GM18505 (cell line): ENCODE results near the gene GLIS1.
A peak's percentile ranks its signal among the peaks of the same experiment; 100 is the strongest.
"Not testable (repeated sequence)": the region's sequence is repeated elsewhere in the genome, so short reads cannot be mapped to it uniquely, and the experiment has no call there.

Experiments used
- ATAC-seq: cut with Tn5 transposase; IDR thresholded peaks from one replicate; pipeline ENCODE4 v1.9.1; 2021; ENCODE audit not compliant: unreplicated experiment
- POLR2A ChIP-seq: IDR thresholded peaks from 4 replicates; pipeline ENCODE4 v1.6.1; 2011; ENCODE audit warnings: borderline replicate concordance; ENCODE audit not compliant: insufficient read depth, insufficient read length; ENCODE audit errors: extremely low read depth

Gene GLIS1

GRCh38 chr1:53739109-53739681 lies at the start of gene GLIS1:
GLIS1 (minus strand) TSS chr1:53739164; CDS start chr1:53738064, 1,100 bp downstream.
- ATAC-seq: peak; percentile 90
- no peak for TF ChIP-seq POLR2A

GRCh38 chr1:53787655-53788054 lies 48.7 kb upstream of the GLIS1 start:
- no peak for TF ChIP-seq POLR2A
- ATAC-seq: no peak

GRCh38 chr1:53783056-53783455 lies 44.1 kb upstream of the GLIS1 start:
- ATAC-seq: no peak
- no peak for TF ChIP-seq POLR2A

GRCh38 chr1:53781654-53782053 lies 42.7 kb upstream of the GLIS1 start:
- TF ChIP-seq POLR2A: no peak

GRCh38 chr1:53777272-53777671 lies 38.3 kb upstream of the GLIS1 start:
- TF ChIP-seq POLR2A: no peak
- no peak for ATAC-seq

More at GRCh38 chr1:53781654-53782053, 42.7 kb upstream of the GLIS1 start:
- ATAC-seq: no peak

- ATAC-seq: no peak
- no peak for TF ChIP-seq POLR2A
Observed at GRCh38 chr1:53771648-53772047, 32.7 kb upstream of the GLIS1 start.

- no peak for ATAC-seq
- no peak for TF ChIP-seq POLR2A
Observed at GRCh38 chr1:53769780-53770179, 30.8 kb upstream of the GLIS1 start.

- no peak for TF ChIP-seq POLR2A
- ATAC-seq: no peak
Observed at GRCh38 chr1:53769184-53769583, 30.2 kb upstream of the GLIS1 start.

- TF ChIP-seq POLR2A: no peak
- ATAC-seq: no peak
Observed at GRCh38 chr1:53766831-53767405, 28.0 kb upstream of the GLIS1 start.

- no peak for ATAC-seq
- no peak for TF ChIP-seq POLR2A
Observed at GRCh38 chr1:53766194-53766742, 27.3 kb upstream of the GLIS1 start.

- ATAC-seq: no peak
- no peak for TF ChIP-seq POLR2A
Observed at GRCh38 chr1:53765657-53766056, 26.7 kb upstream of the GLIS1 start.

GRCh38 chr1:53763911-53764310 lies 24.9 kb upstream of the GLIS1 start:
- ATAC-seq: no peak
- TF ChIP-seq POLR2A: no peak

- no peak for TF ChIP-seq POLR2A
- no peak for ATAC-seq
Observed at GRCh38 chr1:53763461-53763860, 24.5 kb upstream of the GLIS1 start.

- not testable (repeated sequence) for ATAC-seq
Observed at GRCh38 chr1:53760497-53760896, 21.5 kb upstream of the GLIS1 start.

- ATAC-seq: no peak
- TF ChIP-seq POLR2A: no peak
Observed at GRCh38 chr1:53755874-53756273, 16.9 kb upstream of the GLIS1 start.

- no peak for ATAC-seq
Observed at GRCh38 chr1:53754484-53755312, 15.7 kb upstream of the GLIS1 start.

More at GRCh38 chr1:53754484-53755312, 15.7 kb upstream of the GLIS1 start:
- TF ChIP-seq POLR2A: no peak
